Measurements from ENCODE around the gene PHACTR3. TPM values are rescaled to one million over a fixed set of nuclear protein-coding genes. Genes with fewer than 3 reads are reported as not detected.
A peak's percentile ranks its signal among the peaks of the same experiment; 100 is the strongest.

The PHACTR3 gene
- total and polyA plus RNA-seq, 10 donors = 1.4 to 15.0 (median 8.6) TPM

GRCh38 chr20:59611286-59611685 lies 6.9 kb downstream of the PHACTR3 start:
- no peaks in the 10 kb centered on the region for H3K9me3 ChIP-seq
- no peaks in the 10 kb centered on the region for H3K4me1 ChIP-seq
- H3K27ac ChIP-seq = no peak overlapping the region
- H3K4me3 ChIP-seq = no peak overlapping the region
- peak in 1 of 3 donors; percentile 28 for TF ChIP-seq POLR2AphosphoS5 (IDR thresholded peaks at IDR 0.05)
- TF ChIP-seq CTCF (IDR thresholded peaks at IDR 0.05 in 8 of 11, conservative IDR thresholded peaks at IDR 0.05 in 3 of 11) = no peak
- no peak for TF ChIP-seq POLR2A (IDR thresholded peaks at IDR 0.05)
- 68 to 83% (median 79%) methylated on average over 4 of the region's 4 CpGs for WGBS, 5 donors
- peaks cover 0 to 45% (median 5%) of the 10 kb centered on the region in 7 donors for H3K27me3 ChIP-seq (replicated peaks in 1 of 7)
- DNase-seq = peak; percentile 42
- intact Hi-C loops (cut with DNase I; ENCODE audit: low total_unique reads) = no loop called here
- no peaks in the 10 kb centered on the region for H3K36me3 ChIP-seq

GRCh38 chr20:59613861-59614260 lies 9.5 kb downstream of the PHACTR3 start:
- Histone ChIP-seq H3K9me3 (no peaks in the 10 kb centered on the region), H3K4me1 (no peaks in the 10 kb centered on the region), H3K27me3 (replicated peaks in 1 of 7) (peaks cover 0 to 40% (median 2%) of the 10 kb centered on the region in 7 donors), H3K27ac (no peak overlapping the region), H3K36me3 (no peaks in the 10 kb centered on the region), H3K4me3 (no peak overlapping the region)
- no peak for DNase-seq
- no peak for TF ChIP-seq CTCF (IDR thresholded peaks at IDR 0.05 in 8 of 11, conservative IDR thresholded peaks at IDR 0.05 in 3 of 11)
- no peak for TF ChIP-seq POLR2A (IDR thresholded peaks at IDR 0.05)
- no peak for TF ChIP-seq POLR2AphosphoS5 (IDR thresholded peaks at IDR 0.05)
- intact Hi-C loops (cut with DNase I; ENCODE audit: low total_unique reads) = no loop called here
- 69 to 84% (median 82%) methylated on average over 5 of the region's 5 CpGs for WGBS, 5 donors

GRCh38 chr20:59614714-59615113 lies 10.4 kb downstream of the PHACTR3 start:
- no peak for DNase-seq
- H3K27me3 ChIP-seq (replicated peaks in 1 of 7) = peaks cover 0 to 34% (median 0%) of the 10 kb centered on the region in 7 donors
- H3K4me1 ChIP-seq = no peaks in the 10 kb centered on the region
- 51 to 69% (median 52%) methylated on average over 7 of the region's 7 CpGs for WGBS, 5 donors
- TF ChIP-seq POLR2A (IDR thresholded peaks at IDR 0.05) (no peak), CTCF (IDR thresholded peaks at IDR 0.05 in 8 of 11, conservative IDR thresholded peaks at IDR 0.05 in 3 of 11) (no peak), POLR2AphosphoS5 (IDR thresholded peaks at IDR 0.05) (no peak)
- H3K27ac ChIP-seq = no peak overlapping the region
- H3K4me3 ChIP-seq = no peak overlapping the region
- H3K9me3 ChIP-seq = no peaks in the 10 kb centered on the region
- intact Hi-C loops (cut with DNase I; ENCODE audit: low total_unique reads) = no loop called here
- no peaks in the 10 kb centered on the region for H3K36me3 ChIP-seq

GRCh38 chr20:59616306-59616705 lies 12.0 kb downstream of the PHACTR3 start:
- no peaks in the 10 kb centered on the region for H3K36me3 ChIP-seq
- no peaks in the 10 kb centered on the region for H3K9me3 ChIP-seq
- intact Hi-C loops (cut with DNase I; ENCODE audit: low total_unique reads) = no loop called here
- no peak overlapping the region for H3K27ac ChIP-seq
- peak; percentile 33 for DNase-seq
- H3K4me1 ChIP-seq = no peaks in the 10 kb centered on the region
- H3K4me3 ChIP-seq = no peak overlapping the region
- TF ChIP-seq CTCF (IDR thresholded peaks at IDR 0.05 in 8 of 11, conservative IDR thresholded peaks at IDR 0.05 in 3 of 11) (no peak), POLR2AphosphoS5 (IDR thresholded peaks at IDR 0.05) (no peak), POLR2A (IDR thresholded peaks at IDR 0.05) (no peak)
- peaks cover 0 to 39% (median 0%) of the 10 kb centered on the region in 7 donors for H3K27me3 ChIP-seq (replicated peaks in 1 of 7)
- 61 to 74% (median 71%) methylated on average over 5 of the region's 5 CpGs for WGBS, 5 donors

All from spleen (tissue), 11 donors.